HG02885 (cell line): ENCODE measurements around the gene GTF2H2.
"Not testable (repeated sequence)": the region's sequence is repeated elsewhere in the genome, so short reads cannot be mapped to it uniquely, and the experiment has no call there.

Experiments used
- ATAC-seq: cut with Tn5 transposase; IDR thresholded peaks from one replicate; pipeline ENCODE4 v1.9.1; 2021; ENCODE audit warnings: mild to moderate bottlenecking; ENCODE audit not compliant: unreplicated experiment, poor library complexity

The GTF2H2 gene

DNA sequence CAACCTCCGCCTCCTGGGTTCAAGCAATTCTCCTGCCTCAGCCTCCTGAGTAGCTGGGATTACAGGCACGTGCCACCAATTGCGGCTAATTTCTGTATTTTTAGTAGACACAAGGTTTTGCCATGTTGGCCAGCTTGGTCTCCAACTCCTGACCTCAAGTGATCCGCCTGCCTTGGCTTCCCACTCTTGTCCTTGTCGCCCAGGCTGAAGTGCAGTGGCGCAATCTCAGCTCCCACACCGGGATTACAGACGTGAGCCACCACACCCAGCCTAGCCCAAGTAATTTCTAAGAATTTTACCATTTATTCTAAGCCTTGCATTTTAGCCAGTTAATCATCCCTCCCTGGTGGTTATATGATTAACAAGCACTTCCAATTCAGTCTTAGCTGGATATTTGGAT is 53.3 kb downstream of the GTF2H2 start:
- no peak for ATAC-seq

DNA sequence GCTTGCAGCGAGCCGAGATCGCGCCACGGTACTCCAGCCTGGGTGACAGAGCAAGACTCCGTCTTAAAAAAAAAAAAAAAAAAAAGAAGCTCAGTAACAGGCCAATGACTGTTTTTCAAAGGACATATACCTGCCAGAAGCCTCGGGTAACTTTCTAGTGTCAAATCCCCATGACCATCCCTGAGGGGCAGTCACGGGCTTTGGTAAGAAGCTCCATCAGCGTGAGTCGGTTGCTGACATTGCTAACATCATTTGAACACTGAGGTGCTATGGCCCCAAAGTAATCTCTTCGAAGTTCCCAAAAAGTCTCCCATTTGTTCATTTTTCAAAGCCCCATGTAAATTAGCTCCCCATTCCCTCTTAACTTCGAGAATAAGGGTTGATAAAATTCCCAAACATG is 53.9 kb downstream of the GTF2H2 start:
- ATAC-seq, result no peak

DNA sequence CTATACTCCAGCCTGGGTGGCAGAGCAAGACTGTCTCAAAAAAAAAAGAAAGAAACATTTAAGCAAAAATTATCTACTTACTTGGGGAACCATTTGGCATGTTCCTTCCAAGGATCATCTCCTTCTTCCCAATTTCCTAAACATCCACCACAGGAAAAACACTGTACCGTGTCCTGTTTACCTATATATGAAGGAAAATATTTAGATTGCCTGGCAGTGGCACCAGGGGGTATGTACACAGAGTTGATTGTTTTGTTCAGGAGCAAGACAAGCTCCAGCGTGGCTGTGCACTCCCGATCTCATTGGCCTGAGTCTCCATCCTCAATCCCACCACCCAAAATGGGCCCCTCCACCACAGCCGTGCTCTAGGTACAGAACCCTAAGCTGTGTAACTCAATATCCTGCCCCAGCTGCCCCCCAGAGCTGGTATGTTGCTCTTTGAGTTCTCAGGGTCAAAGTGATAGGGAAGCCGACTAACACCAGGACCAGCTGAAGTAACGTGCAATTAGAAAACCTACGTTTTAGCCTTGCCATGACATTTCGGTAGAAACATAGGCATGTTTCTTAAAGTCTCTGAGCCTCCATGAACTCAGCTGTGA is 56.2 kb downstream of the GTF2H2 start:
- ATAC-seq, result no peak

DNA sequence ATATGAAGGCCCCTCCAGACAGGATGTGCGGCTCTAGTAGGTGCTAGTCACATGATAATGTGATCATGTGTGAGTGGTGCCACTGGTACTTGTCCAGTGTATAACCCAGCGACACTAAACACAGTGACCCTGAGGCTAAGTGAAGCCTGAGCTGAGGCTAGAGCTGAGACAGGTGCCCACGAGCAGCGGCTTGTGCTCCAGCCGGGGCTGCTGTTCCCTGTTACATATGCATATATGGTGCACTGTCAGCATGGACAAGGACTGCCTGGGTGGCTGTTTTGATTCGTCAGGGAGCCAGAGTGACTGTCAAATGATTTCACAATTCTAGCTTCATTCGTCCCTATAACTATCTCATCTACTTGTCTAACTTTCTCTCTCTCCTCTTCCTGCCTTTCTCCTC is 60.5 kb downstream of the GTF2H2 start:
- not testable (repeated sequence) for ATAC-seq
